Activated CD4-positive, alpha-beta T cell treated with anti-CD3 and anti-CD28 coated beads, Interleukin-2, amount 50 U/mL, for 4 hours (primary cell): ENCODE data around the gene SELENOO.

Experiments
- DNase-seq, 2 experiments: peaks; one replicate each; pipeline ENCODE4 v3.0.0-alpha.2; 2020

The SELENOO gene

DNA sequence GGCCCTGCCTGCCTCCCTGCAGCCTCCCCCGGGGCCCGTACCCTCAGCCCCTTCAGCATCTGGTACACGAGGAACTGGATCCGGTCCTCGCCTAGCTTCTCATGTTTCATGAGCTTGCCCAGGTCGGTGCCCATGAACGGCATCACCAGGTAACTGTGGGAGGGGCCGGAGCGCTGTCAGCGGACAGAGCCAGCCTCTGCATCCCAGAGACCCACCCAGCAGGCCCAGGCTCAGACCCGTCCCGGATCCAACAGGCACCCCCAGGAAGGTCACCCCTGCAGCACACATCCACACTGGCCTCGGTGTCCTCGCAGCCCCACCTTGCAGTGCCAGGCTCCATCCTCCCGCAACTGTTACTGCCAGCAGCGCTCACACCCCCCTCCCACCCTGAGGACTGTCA lies 56.2 kb downstream of the SELENOO start:
- no peak for DNase-seq

- DNase-seq: no peak
These were observed 56.9 kb downstream of the SELENOO start for GRCh38 chr22:50257451-50258360.

- DNase-seq: no peak
These were observed 57.8 kb downstream of the SELENOO start for GRCh38 chr22:50258361-50259292.

DNA sequence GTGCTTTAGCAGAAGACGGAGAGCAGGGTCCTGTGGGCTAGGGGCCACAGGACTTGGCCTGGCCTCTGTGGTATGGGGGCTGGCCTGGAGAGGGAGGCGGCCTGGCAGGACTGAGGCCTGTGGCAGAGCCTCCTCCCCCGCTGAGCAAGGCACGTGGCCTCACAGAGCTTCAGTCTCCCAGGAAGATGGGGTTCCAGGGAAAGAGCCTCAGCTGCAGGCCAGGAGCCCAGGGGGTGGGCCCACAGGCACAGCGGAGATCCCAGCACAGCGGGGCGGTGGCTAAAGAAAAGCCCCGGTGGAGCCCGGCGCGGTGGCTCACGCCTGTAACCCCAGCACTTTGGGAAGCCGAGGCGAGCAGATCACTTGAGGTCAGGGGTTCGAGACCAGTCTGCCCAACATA lies 58.5 kb downstream of the SELENOO start:
- DNase-seq: no peak

GRCh38 chr22:50260434-50260800 lies 59.6 kb downstream of the SELENOO start:
- DNase-seq: no peak

DNA sequence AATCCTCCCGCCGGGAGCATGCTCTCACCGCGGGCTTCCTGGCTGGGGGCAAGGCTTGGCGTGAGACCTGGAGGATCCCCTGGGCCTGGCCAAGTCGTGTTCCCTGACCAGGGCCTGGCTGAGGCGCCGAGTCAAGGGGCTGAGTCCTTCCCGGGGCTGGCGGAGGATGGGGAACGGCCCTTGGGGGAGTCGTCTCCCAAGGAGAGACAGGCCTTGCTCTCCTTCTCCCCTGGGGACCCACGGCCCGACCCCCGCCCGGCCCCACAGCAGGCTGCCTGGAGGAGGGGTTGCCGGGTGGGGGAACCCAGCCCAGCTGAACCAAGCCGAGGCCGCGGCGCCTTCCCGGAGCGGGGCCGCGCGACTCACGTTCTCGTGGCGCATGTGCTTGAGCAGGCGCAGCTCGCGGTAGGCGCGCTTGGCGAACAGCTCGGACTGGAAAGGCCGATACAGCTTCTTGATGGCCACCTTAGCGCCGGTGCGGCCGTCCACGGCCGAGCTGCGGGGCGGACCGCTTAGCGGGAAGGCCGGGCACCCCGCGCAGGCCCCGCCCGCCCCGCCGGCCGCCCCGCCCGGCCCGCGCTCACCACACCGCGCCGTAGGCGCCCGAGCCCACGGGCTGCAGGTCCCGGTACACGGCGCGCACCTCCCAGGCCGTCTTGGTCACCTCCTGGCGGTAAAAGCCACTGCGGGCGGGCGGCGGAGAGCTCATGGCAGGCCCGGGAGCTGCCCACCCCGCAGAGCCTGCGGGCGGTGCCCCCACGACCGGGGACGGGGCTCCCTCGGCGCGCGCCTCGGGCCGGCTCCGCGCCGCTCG lies 60.2 kb downstream of the SELENOO start:
- DNase-seq: no peak

GRCh38 chr22:50261615-50262459 lies 61.0 kb downstream of the SELENOO start, which contains the start of gene MAPK12:
TSS of gene MAPK12 (minus strand) at chr22:50261683. CDS start at chr22:50261509, 174 bp downstream.
- DNase-seq: no peak

GRCh38 chr22:50262460-50262911 lies 61.7 kb downstream of the SELENOO start:
- no peak for DNase-seq

DNA sequence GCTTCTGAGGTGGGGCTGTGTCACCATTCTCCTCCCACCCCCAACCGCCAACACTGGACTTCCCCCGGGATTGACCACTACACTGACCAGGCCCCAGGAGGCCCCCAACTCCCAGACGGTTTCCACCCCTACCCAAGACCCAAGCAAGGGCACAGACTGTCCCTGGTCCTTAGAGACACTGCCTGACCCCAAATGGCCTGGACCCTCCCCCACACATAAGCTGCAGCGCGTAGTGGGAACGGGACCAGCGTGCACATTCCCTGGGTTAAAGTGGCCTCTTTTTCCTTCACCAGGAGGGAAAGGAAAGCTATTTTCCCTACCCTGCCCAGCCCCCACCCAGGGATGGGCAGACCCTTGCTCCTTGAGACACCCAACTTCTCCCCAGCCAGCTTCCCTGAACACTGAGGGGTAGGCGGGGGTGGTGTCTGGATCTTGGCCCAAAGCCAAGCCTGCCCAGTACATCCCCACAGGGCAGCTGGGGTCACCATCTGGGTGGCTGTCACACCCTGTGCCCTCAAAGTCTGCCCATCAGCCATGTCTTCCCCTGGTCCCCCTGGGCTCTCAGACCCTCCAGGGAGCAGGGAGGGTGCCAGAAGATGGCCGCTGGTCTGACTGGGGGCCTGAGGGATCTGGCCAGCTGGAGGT lies 62.3 kb downstream of the SELENOO start:
- no peak for DNase-seq

DNA sequence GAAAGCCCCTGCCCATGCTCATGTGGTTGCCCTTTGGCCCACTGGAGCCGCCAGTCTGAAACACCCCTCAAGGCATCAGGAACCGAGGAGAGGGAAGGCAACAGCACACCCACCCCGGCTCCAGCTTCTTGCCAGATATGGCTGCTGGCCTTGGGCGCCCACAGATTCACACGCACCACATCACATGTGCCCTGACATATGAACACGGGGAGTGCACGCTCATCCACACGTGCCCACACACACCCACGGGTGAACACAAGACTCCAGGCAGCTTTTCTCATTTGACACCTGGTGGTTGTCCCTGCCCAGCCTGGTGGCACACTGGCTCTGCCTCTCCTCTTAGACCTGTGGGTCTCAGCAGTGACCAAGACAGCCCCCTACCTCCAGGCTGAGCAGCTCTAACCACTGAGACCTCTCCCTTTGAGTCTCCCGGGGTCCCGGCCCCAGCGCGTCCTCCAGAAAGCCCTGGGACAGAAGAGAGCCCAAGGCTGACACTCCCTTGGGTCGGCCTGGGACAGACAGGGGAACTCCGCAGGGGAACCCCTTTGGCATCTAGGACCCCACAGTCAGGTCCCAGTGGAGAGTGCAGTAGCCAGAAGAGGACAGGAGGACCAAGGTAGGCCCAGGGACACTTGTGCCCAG lies 63.4 kb downstream of the SELENOO start:
- no peak for DNase-seq

GRCh38 chr22:50264946-50265669 lies 64.3 kb downstream of the SELENOO start:
- DNase-seq: no peak

- DNase-seq: no peak
These were observed 66.2 kb downstream of the SELENOO start for GRCh38 chr22:50266994-50267393.
